A549 (cell line): ENCODE results near the gene PTPRG. TPM values are rescaled to one million over a fixed set of nuclear protein-coding genes. Genes with fewer than 3 reads are reported as not detected.

Experiments
- ATAC-seq, 2 experiments: fragments of 200-7000 bp in 1 of 2; fragments of >200 bp in 1 of 2; cut with Nextera tagmentation in 1 of 2; cut with Tn5 transposase in 1 of 2; 3 replicates each; pipeline versions ENCODE4 v1.8.0 to v1.9.1; 2018 to 2020; ENCODE audit warnings: mild to moderate bottlenecking in 1 of 2, moderate library complexity in 1 of 2
- CTCF ChIA-PET: fragments of 300-600 bp; sonication (Branson Sonifier 250); formaldehyde crosslinking; extraction: SDS; loops from one replicate; lab custom pipeline; 2021; ENCODE audit warnings: antibody characterized with exemption, inconsistent platforms; lab: Yijun Ruan, JAX
- POLR2A ChIA-PET: fragments of 350-600 bp; formaldehyde crosslinking; extraction: SDS; loops from one replicate; lab custom pipeline; 2021; ENCODE audit warnings: antibody characterized with exemption, inconsistent platforms; lab: Yijun Ruan, JAX
- DNase-seq, 2 experiments: peaks; one replicate each; pipeline versions ENCODE4 v3.0.0 to v3.0.0-alpha.2; 2011 to 2016; ENCODE audit warnings: low read depth in 1 of 2, low spot score in 1 of 2
- FAIRE-seq: peaks from 2 replicates; lab custom pipeline; 2011; peaks lifted over from hg19 to GRCh38; lab: Jason Lieb, UNC
- H3K27ac ChIP-seq, 2 experiments: fragments of >200 bp; sonication (Bioruptor Twin); formaldehyde crosslinking; 3 replicates each; pipeline ENCODE4 v1.5.1; 2016 to 2017
- H3K4me1 ChIP-seq: fragments of >200 bp; sonication (Bioruptor Twin); formaldehyde crosslinking; 3 replicates; pipeline ENCODE4 v1.6.1; 2016
- H3K4me2 ChIP-seq: fragments of >200 bp; sonication (Bioruptor Twin); formaldehyde crosslinking; 3 replicates; pipeline ENCODE4 v1.6.1; 2016
- H3K4me3 ChIP-seq: fragments of >200 bp; sonication (Bioruptor Twin); formaldehyde crosslinking; 3 replicates; pipeline ENCODE4 v1.5.1; 2016
- H3K9me3 ChIP-seq: fragments of >200 bp; sonication (Bioruptor Twin); formaldehyde crosslinking; 3 replicates; pipeline ENCODE4 v1.6.1; 2016
- BCL3 ChIP-seq: fragments of >200 bp; sonication (Bioruptor Twin); formaldehyde crosslinking; IDR thresholded peaks from 3 replicates; pipeline ENCODE4 v1.6.1; 2016
- CBX8 ChIP-seq: fragments of 200-600 bp; sonication (generic); IDR thresholded peaks from 2 replicates; pipeline ENCODE4 v1.6.1; 2016
- CTCF ChIP-seq: fragments of >200 bp; sonication (Bioruptor Twin); formaldehyde crosslinking; IDR thresholded peaks from 3 replicates; pipeline ENCODE4 v1.5.1; 2016
- E2F6 ChIP-seq: IDR thresholded peaks from 2 replicates; pipeline ENCODE4 v1.6.1; 2012; ENCODE audit warnings: low read depth, borderline replicate concordance
- EHF ChIP-seq: fragments of 250-450 bp; sonication (Bioruptor Pico); IDR thresholded peaks from 2 replicates; pipeline ENCODE4 v1.5.0; 2020; ENCODE audit warnings: mild to moderate bottlenecking
- EHMT2 ChIP-seq: fragments of 200-600 bp; sonication (generic); IDR thresholded peaks from 2 replicates; pipeline ENCODE4 v1.6.1; 2016; ENCODE audit warnings: antibody characterized with exemption, low read depth, mild to moderate bottlenecking, moderate library complexity
- GATA3 ChIP-seq: IDR thresholded peaks from 2 replicates; pipeline ENCODE4 v1.6.1; 2012; ENCODE audit warnings: borderline replicate concordance
- HOXB13 ChIP-seq: fragments of 250-450 bp; sonication (Bioruptor Pico); IDR thresholded peaks from 2 replicates; pipeline ENCODE4 v1.5.0; 2020; ENCODE audit warnings: low read depth, mild to moderate bottlenecking, moderate library complexity
- HOXB5 ChIP-seq: fragments of 250-450 bp; sonication (Bioruptor Pico); IDR thresholded peaks from 2 replicates; pipeline ENCODE4 v1.5.0; 2020; ENCODE audit warnings: mild to moderate bottlenecking, moderate library complexity
- JUN ChIP-seq, 2 experiments: fragments of >200 bp; sonication (Bioruptor Twin); formaldehyde crosslinking; IDR thresholded peaks; 2 replicates in 1 of 2; 3 replicates in 1 of 2; pipeline ENCODE4 v1.6.1; 2016 to 2017
- JUNB ChIP-seq: fragments of >200 bp; sonication (Bioruptor Twin); formaldehyde crosslinking; IDR thresholded peaks from 2 replicates; pipeline ENCODE4 v1.6.1; 2016
- KDM1A ChIP-seq: fragments of 200-600 bp; sonication (generic); IDR thresholded peaks from 2 replicates; pipeline ENCODE4 v1.6.1; 2016; ENCODE audit warnings: low read depth, mild to moderate bottlenecking
- KDM5A ChIP-seq: fragments of 200-600 bp; sonication (generic); IDR thresholded peaks from 2 replicates; pipeline ENCODE4 v1.6.1; 2016; ENCODE audit warnings: antibody characterized with exemption, mild to moderate bottlenecking
- NR3C1 ChIP-seq: fragments of >200 bp; sonication (Bioruptor Twin); formaldehyde crosslinking; IDR thresholded peaks from 3 replicates; pipeline ENCODE4 v1.6.1; 2017
- PHF8 ChIP-seq: fragments of 200-600 bp; sonication (generic); IDR thresholded peaks from 2 replicates; pipeline ENCODE4 v1.6.1; 2016; ENCODE audit warnings: low read depth, mild to moderate bottlenecking, antibody characterized with exemption, moderate library complexity, borderline replicate concordance
- POLR2A ChIP-seq: IDR thresholded peaks from 2 replicates; pipeline ENCODE4 v1.6.1; 2012; ENCODE audit warnings: mild to moderate bottlenecking, low read length
- RCOR1 ChIP-seq: fragments of 150-350 bp; IDR thresholded peaks from 2 replicates; pipeline ENCODE4 v1.6.1; 2014; ENCODE audit warnings: antibody characterized with exemption, low read length, low read depth
- RFX5 ChIP-seq: fragments of 450-650 bp; IDR thresholded peaks from 2 replicates; pipeline ENCODE4 v1.7.1; 2014; ENCODE audit warnings: antibody characterized with exemption, mild to moderate bottlenecking, moderate library complexity
- TP53 ChIP-seq: fragments of 250-450 bp; sonication (Bioruptor Pico); IDR thresholded peaks from 2 replicates; pipeline ENCODE4 v1.5.0; 2021; ENCODE audit warnings: mild to moderate bottlenecking, moderate library complexity
- ZFP36 ChIP-seq: fragments of 450-650 bp; IDR thresholded peaks from 2 replicates; pipeline ENCODE4 v1.6.1; 2014; ENCODE audit warnings: borderline replicate concordance; ENCODE audit not compliant: partially characterized antibody
- ZSCAN20 ChIP-seq: fragments of 250-450 bp; sonication (Bioruptor Pico); IDR thresholded peaks from 2 replicates; pipeline ENCODE4 v1.8.0; 2022; ENCODE audit warnings: mild to moderate bottlenecking, moderate library complexity
- WGBS: methylation state at CpG from one replicate; pipeline ENCODE4 v1.1.6; 2017; ENCODE audit errors: missing lambda C conversion rate; 5-methylcytosine and 5-hydroxymethylcytosine counted together
- polyA plus RNA-seq, 4 experiments: library from polyadenylated mRNA; depleted of rRNA in 3 of 4; stranded (reverse); fragments of >200 nt; fragmentation: RNase III in 1 of 4; extraction: RNeasy Plus Mini Kit Qiagen cat#74134 plus additional on column Dnase treatment in 1 of 4; gene quantifications; 2 replicates in 3 of 4; 3 replicates in 1 of 4; pipeline ENCODE4 v1.2.3, GENCODE V29; 2011 to 2017

Gene PTPRG
- polyA plus RNA-seq, 2 of the 4 experiments (the other 2 are of a cell fraction) = 4.5 to 4.8 TPM

GRCh38 chr3:62259924-62260323 is 698.6 kb downstream of the PTPRG start (continued):
- TF ChIP-seq RFX5 = no peak
- no peak for TF ChIP-seq TP53 (CRISPR knock-in tag)

GRCh38 chr3:62260655-62261054 is 699.3 kb downstream of the PTPRG start:
- no peak overlapping the region for H3K27ac ChIP-seq
- FAIRE-seq (no peak), DNase-seq (no peak), ATAC-seq (no peak)
- CTCF ChIA-PET = no interaction called here
- TF ChIP-seq ZSCAN20 (CRISPR knock-in tag) (no peak), PHF8 (no peak), GATA3 (no peak), EHF (CRISPR knock-in tag) (no peak), JUN (IDR thresholded peaks at IDR 0.05) (no peak), KDM5A (no peak), KDM1A (no peak), HOXB13 (CRISPR knock-in tag) (no peak), NR3C1 (no peak), CBX8 (no peak), EHMT2 (no peak), RFX5 (no peak), CTCF (no peak)
- 23% methylated on average over 1 of the region's 1 CpG for WGBS
- H3K9me3 ChIP-seq = no peaks in the 10 kb centered on the region
- no peak overlapping the region for H3K4me3 ChIP-seq
- H3K4me1 ChIP-seq = no peaks in the 10 kb centered on the region
- POLR2A ChIA-PET = no interaction called here
- no peak overlapping the region for H3K4me2 ChIP-seq

- POLR2A ChIA-PET = no interaction called here
- Histone ChIP-seq H3K27ac (no peak overlapping the region), H3K4me2 (no peak overlapping the region), H3K4me1 (no peaks in the 10 kb centered on the region), H3K4me3 (no peak overlapping the region), H3K9me3 (no peaks in the 10 kb centered on the region)
- ATAC-seq (no peak), FAIRE-seq (no peak), DNase-seq (no peak)
- TF ChIP-seq GATA3 (no peak), ZFP36 (no peak), HOXB5 (CRISPR knock-in tag) (no peak), JUNB (no peak), RFX5 (no peak), BCL3 (no peak), RCOR1 (no peak), HOXB13 (CRISPR knock-in tag) (no peak), KDM1A (no peak)
- WGBS = 55% methylated on average over 3 of the region's 3 CpGs
- CTCF ChIA-PET = no interaction called here
Measured at GRCh38 chr3:62261121-62261520, 699.8 kb downstream of the PTPRG start.

- no peak overlapping the region for H3K27ac ChIP-seq
- WGBS = 68% methylated on average over 3 of the region's 3 CpGs
- no peak for FAIRE-seq
Measured at GRCh38 chr3:62261736-62262135, 700.4 kb downstream of the PTPRG start.

More at GRCh38 chr3:62261736-62262135, 700.4 kb downstream of the PTPRG start:
- ChIA-PET POLR2A (no interaction called here), CTCF (no interaction called here)
- Histone ChIP-seq H3K4me2 (no peak overlapping the region), H3K4me1 (no peaks in the 10 kb centered on the region)
- no peak for ATAC-seq
- no peak for TF ChIP-seq EHF (CRISPR knock-in tag)
- TF ChIP-seq BCL3 = no peak
- TF ChIP-seq RFX5 = no peak
- TF ChIP-seq CBX8 = no peak
- TF ChIP-seq POLR2A = no peak
- no peak for TF ChIP-seq E2F6
- TF ChIP-seq, all 56 proteins: peak for 0
- no peak for DNase-seq
- H3K4me3 ChIP-seq = no peak overlapping the region
- no peaks in the 10 kb centered on the region for H3K9me3 ChIP-seq
